ENCODE results near the gene ARL14EP.

GRCh38 chr11:30295178-30295885 lies 27.6 kb upstream of the ARL14EP start:
- TF ChIP-seq POLR2AphosphoS5 (IDR thresholded peaks at IDR 0.05) (no peak), CTCF (IDR thresholded peaks at IDR 0.05; ENCODE audit: poor library complexity, severe bottlenecking) (no peak), EP300 (conservative IDR thresholded peaks at IDR 0.05; ENCODE audit: poor library complexity, severe bottlenecking) (no peak), EZH2 (IDR thresholded peaks at IDR 0.05; ENCODE audit: borderline replicate concordance, insufficient read depth, low read length, poor library complexity, severe bottlenecking) (no peak), REST (IDR thresholded peaks at IDR 0.05; ENCODE audit: borderline replicate concordance) (no peak), RAD21 (conservative IDR thresholded peaks at IDR 0.05) (no peak), MXI1 (conservative IDR thresholded peaks at IDR 0.05; ENCODE audit: poor library complexity, severe bottlenecking) (no peak)

Data from neural cell (in vitro differentiated cells).